Naive thymus-derived CD8-positive, alpha-beta T cell (primary cell): ENCODE results near the gene DSTN. TPM values are rescaled to one million over a fixed set of nuclear protein-coding genes. Genes with fewer than 3 reads are reported as not detected.

Experiments
- ATAC-seq, 2 donors: fragments of 150-1000 bp; cut with Tn5 transposase in 1 of 2; sonication (Bioruptor Pico), chemical (Tn5 transposase) in 1 of 2; 1 replicate in 1 of 2; 2 replicates in 1 of 2; pipeline ENCODE4 v1.10.0; 2021; ENCODE audit warnings: mild to moderate bottlenecking in 2 of 2, moderate library complexity in 2 of 2
- POLR2A ChIA-PET: fragments of 350-600 bp; sonication (Branson Sonifier 250); formaldehyde crosslinking; loops from one replicate; lab custom pipeline; 2021; ENCODE audit warnings: antibody characterized with exemption; lab: Charles Lee
- DNase-seq, 10 donors: peaks; one replicate each; pipeline versions ENCODE4 v3.0.0 to v3.0.0-alpha.2; 2020 to 2022
- H3K27ac Mint-ChIP-seq, 10 donors: one replicate each; pipeline ENCODE4 v1.8.0; 2020 to 2022; ENCODE audit warnings: mild to moderate bottlenecking in 10 of 10, mixed read lengths in 10 of 10, moderate library complexity in 4 of 10, inconsistent platforms in 1 of 10
- H3K27me3 Mint-ChIP-seq, 5 donors: one replicate each; pipeline ENCODE4 v1.8.0; 2021 to 2022; ENCODE audit warnings: mixed read lengths in 5 of 5
- H3K36me3 Mint-ChIP-seq, 3 donors: one replicate each; pipeline ENCODE4 v1.8.0; 2020 to 2022; ENCODE audit warnings: mixed read lengths in 3 of 3, mild to moderate bottlenecking in 2 of 3, inconsistent platforms in 1 of 3
- H3K4me1 Mint-ChIP-seq, 4 donors: one replicate each; pipeline ENCODE4 v1.8.0; 2021 to 2022; ENCODE audit warnings: mixed read lengths in 4 of 4
- H3K4me3 Mint-ChIP-seq, 10 donors: one replicate each; pipeline ENCODE4 v1.8.0; 2020 to 2022; ENCODE audit warnings: mild to moderate bottlenecking in 10 of 10, mixed read lengths in 10 of 10, moderate library complexity in 6 of 10, inconsistent platforms in 1 of 10
- H3K9me3 Mint-ChIP-seq, 9 donors: one replicate each; pipeline ENCODE4 v1.8.0; 2020 to 2022; ENCODE audit warnings: mixed read lengths in 9 of 9, mild to moderate bottlenecking in 3 of 9, inconsistent platforms in 1 of 9, moderate library complexity in 1 of 9
- polyA plus RNA-seq, 3 donors: library from polyadenylated mRNA; unstranded; fragments of 300-500 nt; fragmentation: Illumina TruSeq; gene quantifications; one replicate each; pipeline ENCODE4 v1.2.3, GENCODE V29; 2021
- total RNA-seq, 8 experiments: library from RNA in 2 of 8; stranded (reverse) in 2 of 8; gene quantifications; one replicate each; pipeline ENCODE4 v1.2.3 and lab custom pipeline; 2021 to 2026

The DSTN gene
- total and polyA plus RNA-seq, 5 experiments from 2014 or later, result 28.4 to 140 (median 75.1) TPM

GRCh38 chr20:17534077-17534476, 35.8 kb upstream of the DSTN start:
- no peak for DNase-seq
- POLR2A ChIA-PET, result no interaction called here
- Mint-ChIP-seq H3K4me3 (no peak overlapping the region), H3K9me3 (no peaks in the 10 kb centered on the region), H3K36me3 (no peaks in the 10 kb centered on the region), H3K4me1 (peaks cover 0 to 23% (median 5%) of the 10 kb centered on the region in 4 donors), H3K27me3 (peaks cover 10 to 37% (median 17%) of the 10 kb centered on the region in 5 donors), H3K27ac (no peak overlapping the region)
- no peak for ATAC-seq

DNA sequence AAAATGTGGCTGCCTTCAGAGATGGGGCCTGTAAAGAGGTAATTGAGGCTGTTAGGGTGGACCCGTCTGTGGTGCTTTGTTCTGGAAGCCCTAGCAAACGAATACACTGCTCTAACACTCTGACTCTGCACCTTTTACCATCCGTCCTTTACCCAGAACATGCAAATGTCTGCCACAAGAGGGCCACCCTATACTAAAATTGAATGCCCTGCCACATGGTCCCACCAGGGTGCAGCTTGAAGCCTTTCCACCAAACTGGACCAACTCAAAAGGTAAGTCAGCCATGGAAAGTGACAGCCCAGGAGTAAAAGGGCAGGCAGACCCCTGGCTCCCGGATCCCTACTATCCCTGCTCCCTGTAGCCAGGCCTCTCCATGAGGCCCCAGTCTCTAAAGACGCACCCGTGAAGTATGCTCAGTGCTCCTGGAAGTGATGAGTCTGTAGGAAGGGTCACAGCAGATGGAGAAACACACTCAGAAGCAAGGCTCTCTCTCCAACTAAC, 32.9 kb upstream of the DSTN start:
- POLR2A ChIA-PET, result no interaction called here
- DNase-seq (peak; percentile 25 to 80 (median 62)), ATAC-seq (peak; percentile 99 to 100)
- Mint-ChIP-seq H3K4me3 (no peak overlapping the region), H3K9me3 (no peaks in the 10 kb centered on the region), H3K4me1 (peaks cover 0 to 13% (median 0%) of the 10 kb centered on the region in 4 donors), H3K27ac (no peak overlapping the region), H3K27me3 (peaks cover 8 to 34% (median 16%) of the 10 kb centered on the region in 5 donors), H3K36me3 (no peaks in the 10 kb centered on the region)

GRCh38 chr20:17537959-17538358, 31.9 kb upstream of the DSTN start:
- Mint-ChIP-seq H3K27ac (peak overlapping the region in 1 of 10 donors; percentile 20), H3K36me3 (no peaks in the 10 kb centered on the region), H3K4me3 (no peak overlapping the region), H3K27me3 (peaks cover 8 to 34% (median 16%) of the 10 kb centered on the region in 5 donors), H3K9me3 (no peaks in the 10 kb centered on the region), H3K4me1 (peaks cover 0 to 13% (median 0%) of the 10 kb centered on the region in 4 donors)
- POLR2A ChIA-PET, result no interaction called here
- DNase-seq (no peak), ATAC-seq (no peak)

- H3K9me3 Mint-ChIP-seq, result no peaks in the 10 kb centered on the region
- no peak overlapping the region for H3K4me3 Mint-ChIP-seq
- no peaks in the 10 kb centered on the region for H3K36me3 Mint-ChIP-seq
- peaks cover 8 to 34% (median 16%) of the 10 kb centered on the region in 5 donors for H3K27me3 Mint-ChIP-seq
- H3K4me1 Mint-ChIP-seq, result peaks cover 0 to 8% (median 0%) of the 10 kb centered on the region in 4 donors
- ATAC-seq, result no peak
- DNase-seq, result no peak
- no peak overlapping the region for H3K27ac Mint-ChIP-seq
- POLR2A ChIA-PET, result no interaction called here
Observed at GRCh38 chr20:17538517-17539170, 31.2 kb upstream of the DSTN start.

DNA sequence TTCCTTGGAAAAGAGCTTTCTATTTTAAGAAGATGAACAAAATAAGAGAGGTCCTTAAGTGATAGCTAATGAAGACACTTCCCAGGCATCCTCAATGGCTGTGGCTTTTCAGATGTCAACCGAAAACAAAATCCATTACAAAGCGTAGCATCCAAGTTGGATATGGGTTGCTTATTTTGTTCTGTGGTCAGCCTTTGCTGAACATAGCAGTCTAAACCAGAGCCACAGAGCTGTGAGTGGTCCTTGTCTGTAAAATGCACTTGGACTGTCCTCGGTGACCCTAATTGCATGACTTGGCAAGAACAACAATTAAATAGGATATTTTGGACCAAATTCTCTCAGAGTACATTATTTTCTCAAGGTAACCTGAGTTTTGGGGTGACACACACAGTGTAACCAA, 28.3 kb upstream of the DSTN start:
- Mint-ChIP-seq H3K4me3 (no peak overlapping the region), H3K27me3 (peaks cover 7 to 34% (median 17%) of the 10 kb centered on the region in 5 donors), H3K4me1 (peaks cover 0 to 6% (median 0%) of the 10 kb centered on the region in 4 donors), H3K36me3 (no peaks in the 10 kb centered on the region), H3K9me3 (peaks cover 0 to 2% (median 0%) of the 10 kb centered on the region in 9 donors), H3K27ac (no peak overlapping the region)
- ATAC-seq, result no peak
- DNase-seq, result no peak
- POLR2A ChIA-PET, result no interaction called here

- peaks cover 0 to 2% (median 0%) of the 10 kb centered on the region in 9 donors for H3K9me3 Mint-ChIP-seq
- POLR2A ChIA-PET, result no interaction called here
Observed at GRCh38 chr20:17541996-17542395, 27.9 kb upstream of the DSTN start.

DNA sequence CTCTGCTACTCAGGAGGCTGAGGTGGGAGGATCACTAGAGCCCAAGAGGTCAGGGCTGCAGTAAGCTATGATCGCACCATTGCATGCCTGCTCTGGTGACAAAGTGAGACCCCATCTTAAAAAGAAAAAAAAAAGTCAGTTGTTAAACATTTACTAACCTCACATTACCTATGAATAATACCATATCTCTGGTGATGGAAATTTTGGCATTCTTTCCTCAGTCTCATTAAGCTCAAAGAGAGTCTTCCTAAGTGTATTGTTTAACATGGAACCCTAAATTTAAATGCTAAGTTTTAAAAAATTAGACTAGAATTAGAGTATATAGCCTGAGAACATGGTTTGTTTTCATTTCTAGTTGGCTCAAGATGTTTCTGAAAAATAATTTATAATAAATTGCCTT, 27.4 kb upstream of the DSTN start:
- no peak overlapping the region for H3K27ac Mint-ChIP-seq
- no peaks in the 10 kb centered on the region for H3K4me1 Mint-ChIP-seq
- H3K36me3 Mint-ChIP-seq, result no peaks in the 10 kb centered on the region
- ATAC-seq (no peak), DNase-seq (no peak)
- H3K4me3 Mint-ChIP-seq, result no peak overlapping the region
- H3K9me3 Mint-ChIP-seq, result peaks cover 0 to 2% (median 0%) of the 10 kb centered on the region in 9 donors
- POLR2A ChIA-PET, result no interaction called here
- peaks cover 7 to 29% (median 17%) of the 10 kb centered on the region in 5 donors for H3K27me3 Mint-ChIP-seq

More at GRCh38 chr20:17541996-17542395, 27.9 kb upstream of the DSTN start:
- Mint-ChIP-seq H3K4me1 (peaks cover 0 to 2% (median 0%) of the 10 kb centered on the region in 4 donors), H3K36me3 (no peaks in the 10 kb centered on the region), H3K27me3 (peaks cover 7 to 34% (median 17%) of the 10 kb centered on the region in 5 donors), H3K27ac (no peak overlapping the region), H3K4me3 (no peak overlapping the region)
- DNase-seq, result no peak
- no peak for ATAC-seq

DNA sequence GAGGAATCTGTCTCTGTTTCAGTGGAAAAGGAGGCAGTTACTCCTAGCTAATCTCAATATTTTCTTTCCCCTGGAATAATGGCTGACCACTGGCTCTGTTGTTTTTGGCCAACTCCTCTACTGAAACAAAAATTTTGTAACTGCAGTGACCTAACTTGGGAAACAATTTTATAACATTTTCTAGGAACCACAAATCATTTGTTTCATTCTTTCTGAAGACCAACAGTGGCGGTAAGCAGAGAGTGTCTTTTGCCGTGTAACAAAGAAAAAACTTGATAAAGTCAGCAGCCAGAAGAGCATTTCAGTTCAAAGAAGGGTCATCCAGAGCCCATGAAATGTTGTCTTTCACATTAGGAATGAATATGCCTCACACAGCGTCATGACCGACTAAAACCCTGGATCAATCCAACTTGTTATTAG, 26.9 kb upstream of the DSTN start:
- DNase-seq, result no peak
- peak overlapping the region in 1 of 10 donors; percentile 5 for H3K27ac Mint-ChIP-seq
- H3K4me3 Mint-ChIP-seq, result no peak overlapping the region
- H3K9me3 Mint-ChIP-seq, result peaks cover 0 to 2% (median 0%) of the 10 kb centered on the region in 9 donors
- POLR2A ChIA-PET, result no interaction called here
- no peak for ATAC-seq
- peaks cover 7 to 24% (median 14%) of the 10 kb centered on the region in 5 donors for H3K27me3 Mint-ChIP-seq
- no peaks in the 10 kb centered on the region for H3K4me1 Mint-ChIP-seq
- no peaks in the 10 kb centered on the region for H3K36me3 Mint-ChIP-seq

DNA sequence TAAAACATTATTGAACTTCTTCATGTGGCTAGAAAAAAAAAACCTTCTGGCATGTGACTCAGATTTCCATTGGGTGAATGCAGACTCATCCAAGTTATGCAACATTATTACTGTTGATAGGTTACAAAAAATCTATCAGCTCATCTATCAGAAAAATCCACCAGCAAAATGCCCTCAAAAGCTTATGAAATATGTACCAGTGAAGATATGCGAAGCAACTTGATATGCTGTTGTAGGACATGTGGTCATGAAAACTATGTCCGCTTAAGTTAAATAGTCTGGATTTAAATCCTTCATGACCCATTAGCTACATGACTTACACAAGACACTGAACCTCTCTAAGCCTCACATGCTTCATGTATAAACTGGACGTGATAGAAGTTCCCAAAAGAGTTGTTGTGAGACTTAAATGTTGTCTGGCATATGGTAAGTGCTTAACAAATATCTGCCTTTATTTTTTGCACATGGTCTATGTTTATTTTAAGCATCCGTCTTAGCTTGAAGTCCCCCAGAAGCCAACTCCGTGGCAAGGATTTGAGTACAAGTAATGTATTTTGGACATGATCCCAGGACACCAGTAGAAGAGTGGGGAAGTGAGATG, 26.2 kb upstream of the DSTN start:
- H3K4me1 Mint-ChIP-seq, result no peaks in the 10 kb centered on the region
- H3K27ac Mint-ChIP-seq, result no peak overlapping the region
- peaks cover 0 to 2% (median 0%) of the 10 kb centered on the region in 9 donors for H3K9me3 Mint-ChIP-seq
- peaks cover 7 to 20% (median 14%) of the 10 kb centered on the region in 5 donors for H3K27me3 Mint-ChIP-seq
- POLR2A ChIA-PET, result no interaction called here
- no peak overlapping the region for H3K4me3 Mint-ChIP-seq
- no peaks in the 10 kb centered on the region for H3K36me3 Mint-ChIP-seq
- no peak for DNase-seq
- no peak for ATAC-seq

DNA sequence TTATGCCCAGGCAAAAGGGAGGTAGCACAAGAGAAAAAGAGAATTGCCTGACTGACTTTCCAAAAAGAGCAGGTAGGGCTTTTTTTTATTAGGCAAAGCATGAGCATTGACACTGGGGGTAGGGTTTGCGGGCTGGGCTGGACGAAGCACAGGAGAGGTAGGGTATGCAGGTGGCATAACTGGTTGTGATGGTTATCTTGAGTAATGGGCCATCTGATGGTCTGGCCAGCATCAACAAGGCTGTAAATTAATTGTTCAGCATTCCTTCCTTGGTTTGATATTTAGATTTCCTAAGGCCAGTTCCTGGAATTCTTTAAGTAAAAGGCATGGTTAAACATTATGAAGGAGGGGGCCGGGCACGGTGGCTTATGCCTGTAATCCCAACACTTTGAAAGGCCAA, 24.7 kb upstream of the DSTN start:
- ATAC-seq (no peak), DNase-seq (no peak)
- POLR2A ChIA-PET, result interaction anchor here (1.8 kb wide), 1 partner anchor 65 kb away, joined by 4 read pairs; no protein-coding TSS in a partner anchor
- Mint-ChIP-seq H3K27me3 (peaks cover 9 to 17% (median 12%) of the 10 kb centered on the region in 5 donors), H3K4me3 (no peak overlapping the region), H3K9me3 (peaks cover 0 to 2% (median 0%) of the 10 kb centered on the region in 9 donors), H3K27ac (no peak overlapping the region), H3K4me1 (no peaks in the 10 kb centered on the region), H3K36me3 (no peaks in the 10 kb centered on the region)

GRCh38 chr20:17549131-17549530, 20.7 kb upstream of the DSTN start:
- no peaks in the 10 kb centered on the region for H3K36me3 Mint-ChIP-seq
- H3K27ac Mint-ChIP-seq, result peak overlapping the region in 1 of 10 donors; percentile 2
- peaks cover 0 to 2% (median 0%) of the 10 kb centered on the region in 9 donors for H3K9me3 Mint-ChIP-seq
- POLR2A ChIA-PET, result no interaction called here
- no peak overlapping the region for H3K4me3 Mint-ChIP-seq
- no peak for ATAC-seq
- H3K4me1 Mint-ChIP-seq, result no peaks in the 10 kb centered on the region
- H3K27me3 Mint-ChIP-seq, result peaks cover 0 to 5% (median 3%) of the 10 kb centered on the region in 5 donors
- DNase-seq, result no peak

GRCh38 chr20:17555106-17555505, 14.8 kb upstream of the DSTN start:
- Mint-ChIP-seq H3K27me3 (no peaks in the 10 kb centered on the region), H3K4me1 (no peaks in the 10 kb centered on the region), H3K36me3 (no peaks in the 10 kb centered on the region), H3K4me3 (no peak overlapping the region), H3K9me3 (no peaks in the 10 kb centered on the region), H3K27ac (no peak overlapping the region)
- POLR2A ChIA-PET, result interaction anchor here (0.7 kb wide), 1 partner anchor 638 kb away, joined by 5 read pairs; no protein-coding TSS in a partner anchor
- no peak for DNase-seq
- no peak for ATAC-seq
